SK-N-SH treated with all-trans-retinoic acid at 6 μM for 48 hours (cell line): Measurements from ENCODE around the gene USH2A.

ENCODE experiments used
- ATAC-seq: fragments of 200-7000 bp; cut with Tn5 transposase; 3 replicates; pipeline ENCODE4 v1.9.1; 2020; ENCODE audit warnings: mild to moderate bottlenecking, moderate library complexity
- ARNTL ChIP-seq: fragments of 450-650 bp; formaldehyde crosslinking; IDR thresholded peaks from 2 replicates; pipeline ENCODE4 v1.5.0; 2020; ENCODE audit warnings: low read depth, mild to moderate bottlenecking, moderate library complexity, borderline replicate concordance
- BACH2 ChIP-seq: fragments of 250-450 bp; sonication (Bioruptor Pico); IDR thresholded peaks from 2 replicates; pipeline ENCODE4 v1.9.0; 2021; ENCODE audit warnings: mild to moderate bottlenecking, borderline replicate concordance
- CREB5 ChIP-seq: fragments of 250-450 bp; sonication (Bioruptor Pico); IDR thresholded peaks from 2 replicates; pipeline ENCODE4 v1.5.1; 2020; ENCODE audit warnings: low read depth, mild to moderate bottlenecking, moderate library complexity
- CSDC2 ChIP-seq: fragments of 250-450 bp; sonication (Bioruptor Pico); IDR thresholded peaks from 2 replicates; pipeline ENCODE4 v1.5.0; 2020; ENCODE audit warnings: mild to moderate bottlenecking, moderate library complexity
- CSRNP3 ChIP-seq: fragments of 250-450 bp; sonication (Bioruptor Pico); IDR thresholded peaks from 2 replicates; pipeline ENCODE4 v1.5.1; 2021; ENCODE audit warnings: mild to moderate bottlenecking, moderate library complexity
- ESRRG ChIP-seq: fragments of 250-450 bp; sonication (Bioruptor Pico); IDR thresholded peaks from 2 replicates; pipeline ENCODE4 v1.6.1; 2021; ENCODE audit warnings: mild to moderate bottlenecking
- GLIS3 ChIP-seq: fragments of 250-450 bp; sonication (Bioruptor Pico); IDR thresholded peaks from 2 replicates; pipeline ENCODE4 v1.5.0; 2020; ENCODE audit warnings: mild to moderate bottlenecking, moderate library complexity
- ISL1 ChIP-seq: fragments of 250-450 bp; sonication (Bioruptor Pico); IDR thresholded peaks from 2 replicates; pipeline ENCODE4 v2.1.2; 2022; ENCODE audit warnings: mild to moderate bottlenecking, moderate library complexity
- OSR1 ChIP-seq: fragments of 250-450 bp; sonication (Bioruptor Pico); IDR thresholded peaks from 2 replicates; pipeline ENCODE4 v1.8.0; 2022; ENCODE audit warnings: moderate library complexity, mild to moderate bottlenecking, inconsistent platforms
- PATZ1 ChIP-seq: fragments of 250-450 bp; sonication (Bioruptor Pico); IDR thresholded peaks from 2 replicates; pipeline ENCODE4 v1.8.0; 2020; ENCODE audit warnings: mild to moderate bottlenecking, moderate library complexity, borderline replicate concordance
- POU6F1 ChIP-seq: fragments of 250-450 bp; sonication (Bioruptor Pico); IDR thresholded peaks from 2 replicates; pipeline ENCODE4 v1.8.0; 2021; ENCODE audit warnings: low read depth, mild to moderate bottlenecking, moderate library complexity, borderline replicate concordance
- PPARA ChIP-seq: fragments of 250-450 bp; sonication (Bioruptor Pico); IDR thresholded peaks from 2 replicates; pipeline ENCODE4 v1.5.0; 2020; ENCODE audit warnings: mild to moderate bottlenecking, borderline replicate concordance
- RARB ChIP-seq: fragments of 250-450 bp; sonication (Bioruptor Pico); IDR thresholded peaks from 2 replicates; pipeline ENCODE4 v1.8.0; 2021; ENCODE audit warnings: mild to moderate bottlenecking, moderate library complexity
- SNAI2 ChIP-seq: fragments of 250-450 bp; sonication (Bioruptor Pico); IDR thresholded peaks from 2 replicates; pipeline ENCODE4 v1.5.0; 2020; ENCODE audit warnings: mild to moderate bottlenecking, moderate library complexity
- TCF4 ChIP-seq: fragments of 250-450 bp; sonication (Bioruptor Pico); IDR thresholded peaks from 2 replicates; pipeline ENCODE4 v1.8.0; 2021; ENCODE audit warnings: mild to moderate bottlenecking, moderate library complexity, borderline replicate concordance
- TOX ChIP-seq: fragments of 250-450 bp; sonication (Bioruptor Pico); IDR thresholded peaks from 2 replicates; pipeline ENCODE4 v1.8.0; 2021; ENCODE audit warnings: mild to moderate bottlenecking, moderate library complexity, borderline replicate concordance
- ZC3H10 ChIP-seq: fragments of 250-450 bp; sonication (Bioruptor Pico); IDR thresholded peaks from 2 replicates; pipeline ENCODE4 v1.5.1; 2021; ENCODE audit warnings: mild to moderate bottlenecking, moderate library complexity
- ZFP3 ChIP-seq: fragments of 250-450 bp; sonication (Bioruptor Pico); IDR thresholded peaks from 2 replicates; pipeline ENCODE4 v1.5.0; 2020; ENCODE audit warnings: mild to moderate bottlenecking, moderate library complexity
- ZFP30 ChIP-seq: fragments of 450-650 bp; formaldehyde crosslinking; IDR thresholded peaks from 2 replicates; pipeline ENCODE4 v1.5.0; 2022; ENCODE audit warnings: mild to moderate bottlenecking, moderate library complexity
- ZNF565 ChIP-seq: fragments of 450-650 bp; formaldehyde crosslinking; conservative IDR thresholded peaks from 2 replicates; pipeline ENCODE4 v1.5.0; 2020; ENCODE audit warnings: low read depth, mild to moderate bottlenecking, moderate library complexity
- ZNF70 ChIP-seq: fragments of 450-650 bp; formaldehyde crosslinking; IDR thresholded peaks from 2 replicates; pipeline ENCODE4 v1.5.0; 2020; ENCODE audit warnings: mild to moderate bottlenecking, moderate library complexity
- ZNF8 ChIP-seq: fragments of 450-650 bp; formaldehyde crosslinking; IDR thresholded peaks from 2 replicates; pipeline ENCODE4 v1.5.0; 2020; ENCODE audit warnings: mild to moderate bottlenecking, moderate library complexity
- TF ChIP-seq, protein P1 (sequence below): fragments of 250-450 bp; sonication (Bioruptor Pico); IDR thresholded peaks from 2 replicates; pipeline ENCODE4 v1.5.0; 2020; ENCODE audit warnings: mild to moderate bottlenecking, moderate library complexity

Gene USH2A

GRCh38 chr1:215681041-215681440 lies 742.2 kb downstream of the USH2A start:
- TF ChIP-seq ZNF70 (CRISPR knock-in tag) (no peak), BACH2 (no peak), RARB (CRISPR knock-in tag) (no peak), ARNTL (CRISPR knock-in tag) (no peak), ZNF565 (CRISPR knock-in tag) (no peak), ESRRG (no peak), TOX (no peak), SNAI2 (CRISPR knock-in tag) (no peak), CSDC2 (no peak), PPARA (CRISPR knock-in tag) (no peak), OSR1 (CRISPR knock-in tag) (no peak)
- TF ChIP-seq, protein P1, sequence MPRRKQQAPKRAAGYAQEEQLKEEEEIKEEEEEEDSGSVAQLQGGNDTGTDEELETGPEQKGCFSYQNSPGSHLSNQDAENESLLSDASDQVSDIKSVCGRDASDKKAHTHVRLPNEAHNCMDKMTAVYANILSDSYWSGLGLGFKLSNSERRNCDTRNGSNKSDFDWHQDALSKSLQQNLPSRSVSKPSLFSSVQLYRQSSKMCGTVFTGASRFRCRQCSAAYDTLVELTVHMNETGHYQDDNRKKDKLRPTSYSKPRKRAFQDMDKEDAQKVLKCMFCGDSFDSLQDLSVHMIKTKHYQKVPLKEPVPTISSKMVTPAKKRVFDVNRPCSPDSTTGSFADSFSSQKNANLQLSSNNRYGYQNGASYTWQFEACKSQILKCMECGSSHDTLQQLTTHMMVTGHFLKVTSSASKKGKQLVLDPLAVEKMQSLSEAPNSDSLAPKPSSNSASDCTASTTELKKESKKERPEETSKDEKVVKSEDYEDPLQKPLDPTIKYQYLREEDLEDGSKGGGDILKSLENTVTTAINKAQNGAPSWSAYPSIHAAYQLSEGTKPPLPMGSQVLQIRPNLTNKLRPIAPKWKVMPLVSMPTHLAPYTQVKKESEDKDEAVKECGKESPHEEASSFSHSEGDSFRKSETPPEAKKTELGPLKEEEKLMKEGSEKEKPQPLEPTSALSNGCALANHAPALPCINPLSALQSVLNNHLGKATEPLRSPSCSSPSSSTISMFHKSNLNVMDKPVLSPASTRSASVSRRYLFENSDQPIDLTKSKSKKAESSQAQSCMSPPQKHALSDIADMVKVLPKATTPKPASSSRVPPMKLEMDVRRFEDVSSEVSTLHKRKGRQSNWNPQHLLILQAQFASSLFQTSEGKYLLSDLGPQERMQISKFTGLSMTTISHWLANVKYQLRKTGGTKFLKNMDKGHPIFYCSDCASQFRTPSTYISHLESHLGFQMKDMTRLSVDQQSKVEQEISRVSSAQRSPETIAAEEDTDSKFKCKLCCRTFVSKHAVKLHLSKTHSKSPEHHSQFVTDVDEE (CRISPR knock-in tag), result no peak
- TF ChIP-seq, all 23 proteins: peak for 0
- ATAC-seq, result no peak

GRCh38 chr1:215679231-215679630 lies 744.0 kb downstream of the USH2A start:
- ATAC-seq, result no peak
- TF ChIP-seq CSDC2, result no peak
- no peak for TF ChIP-seq ZFP30 (CRISPR knock-in tag)
- no peak for TF ChIP-seq RARB (CRISPR knock-in tag)
- no peak for TF ChIP-seq GLIS3 (CRISPR knock-in tag)
- no peak for TF ChIP-seq ISL1
- TF ChIP-seq ZNF8, result no peak
- no peak for TF ChIP-seq ZC3H10 (CRISPR knock-in tag)
- TF ChIP-seq SNAI2 (CRISPR knock-in tag), result no peak
- TF ChIP-seq CSRNP3 (CRISPR knock-in tag), result no peak
- TF ChIP-seq PATZ1 (CRISPR knock-in tag), result no peak
- TF ChIP-seq ZFP3 (CRISPR knock-in tag), result no peak
- no peak for TF ChIP-seq ZNF70 (CRISPR knock-in tag)
- no peak for TF ChIP-seq TOX
- no peak for TF ChIP-seq PPARA (CRISPR knock-in tag)
- TF ChIP-seq ESRRG, result no peak
- TF ChIP-seq TCF4, result no peak
- TF ChIP-seq, protein P1 (CRISPR knock-in tag), result no peak
- no peak for TF ChIP-seq POU6F1

DNA sequence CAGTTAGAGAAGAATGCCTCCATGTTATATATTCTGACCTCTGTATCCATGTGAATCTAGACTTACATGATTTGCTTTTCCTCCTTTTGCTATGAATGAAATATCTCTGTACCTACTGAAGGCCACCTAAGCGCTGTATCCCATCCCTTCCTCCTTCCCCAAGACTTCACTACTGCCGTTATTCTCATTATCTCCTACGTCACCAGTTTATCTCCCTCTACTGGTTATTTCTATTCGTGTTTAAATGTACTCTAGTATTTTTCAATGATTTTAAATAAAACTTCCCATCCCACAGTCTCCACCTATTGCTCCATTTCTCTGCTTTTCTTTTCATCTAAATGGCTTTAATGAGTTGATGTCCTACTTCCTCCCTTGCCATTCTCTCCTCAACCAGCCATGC lies 746.1 kb downstream of the USH2A start:
- no peak for ATAC-seq
- TF ChIP-seq TOX (no peak), CREB5 (CRISPR knock-in tag) (no peak), SNAI2 (CRISPR knock-in tag) (no peak), ZNF565 (CRISPR knock-in tag) (no peak), BACH2 (no peak), POU6F1 (no peak), PATZ1 (CRISPR knock-in tag) (no peak), OSR1 (CRISPR knock-in tag) (no peak)
